ENCODE data around the gene NWD2.

GRCh38 chr4:37447886-37448285 lies 203.3 kb downstream of the NWD2 start:
- TF ChIP-seq, protein P1, sequence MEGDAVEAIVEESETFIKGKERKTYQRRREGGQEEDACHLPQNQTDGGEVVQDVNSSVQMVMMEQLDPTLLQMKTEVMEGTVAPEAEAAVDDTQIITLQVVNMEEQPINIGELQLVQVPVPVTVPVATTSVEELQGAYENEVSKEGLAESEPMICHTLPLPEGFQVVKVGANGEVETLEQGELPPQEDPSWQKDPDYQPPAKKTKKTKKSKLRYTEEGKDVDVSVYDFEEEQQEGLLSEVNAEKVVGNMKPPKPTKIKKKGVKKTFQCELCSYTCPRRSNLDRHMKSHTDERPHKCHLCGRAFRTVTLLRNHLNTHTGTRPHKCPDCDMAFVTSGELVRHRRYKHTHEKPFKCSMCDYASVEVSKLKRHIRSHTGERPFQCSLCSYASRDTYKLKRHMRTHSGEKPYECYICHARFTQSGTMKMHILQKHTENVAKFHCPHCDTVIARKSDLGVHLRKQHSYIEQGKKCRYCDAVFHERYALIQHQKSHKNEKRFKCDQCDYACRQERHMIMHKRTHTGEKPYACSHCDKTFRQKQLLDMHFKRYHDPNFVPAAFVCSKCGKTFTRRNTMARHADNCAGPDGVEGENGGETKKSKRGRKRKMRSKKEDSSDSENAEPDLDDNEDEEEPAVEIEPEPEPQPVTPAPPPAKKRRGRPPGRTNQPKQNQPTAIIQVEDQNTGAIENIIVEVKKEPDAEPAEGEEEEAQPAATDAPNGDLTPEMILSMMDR (IDR thresholded peaks at IDR 0.05) = no peak
- TF ChIP-seq POLR2AphosphoS5 (IDR thresholded peaks at IDR 0.05) (no peak), POLR2A (IDR thresholded peaks at IDR 0.05) (no peak)

Measured in prostate gland (tissue), 2 donors.